K562 (cell line): ENCODE measurements around the gene PLK1. TPM values are rescaled to one million over a fixed set of nuclear protein-coding genes. Genes with fewer than 3 reads are reported as not detected.

ENCODE experiments used
- BCOR ChIP-seq: fragments of 450-650 bp; IDR thresholded peaks from 2 replicates; pipeline ENCODE4 v1.6.1; 2016
- ELF2 ChIP-seq: fragments of 250-450 bp; sonication (Bioruptor Pico); IDR thresholded peaks from 2 replicates; pipeline ENCODE4 v1.5.0; 2021; ENCODE audit warnings: mild to moderate bottlenecking
- EZH2 ChIP-seq: IDR thresholded peaks from 2 replicates; pipeline ENCODE4 v1.6.1; 2012; ENCODE audit warnings: low read depth, mild to moderate bottlenecking, inconsistent platforms, low read length, borderline replicate concordance
- ILK ChIP-seq: fragments of 450-650 bp; IDR thresholded peaks from 2 replicates; pipeline ENCODE4 v1.6.1; 2016; ENCODE audit warnings: missing genetic modification characterization, low read depth, mild to moderate bottlenecking, missing compliant biosample characterization, moderate library complexity, borderline replicate concordance
- KDM2B ChIP-seq: fragments of 250-450 bp; sonication (Bioruptor Pico); IDR thresholded peaks from 2 replicates; pipeline ENCODE4 v1.8.0; 2021; ENCODE audit warnings: mild to moderate bottlenecking, moderate library complexity
- L3MBTL2 ChIP-seq: fragments of 450-650 bp; IDR thresholded peaks from 2 replicates; pipeline ENCODE4 v1.6.1; 2016; ENCODE audit warnings: mild to moderate bottlenecking, moderate library complexity
- NFE2L1 ChIP-seq: fragments of 450-650 bp; IDR thresholded peaks from 2 replicates; pipeline ENCODE4 v1.6.1; 2016; ENCODE audit warnings: missing genetic modification characterization, low read depth, mild to moderate bottlenecking, missing compliant biosample characterization, moderate library complexity, borderline replicate concordance
- PYGO2 ChIP-seq: fragments of 450-650 bp; IDR thresholded peaks from 2 replicates; pipeline ENCODE4 v1.6.1; 2016; ENCODE audit warnings: mild to moderate bottlenecking, missing genetic modification characterization, moderate library complexity, missing compliant biosample characterization
- RBFOX2 ChIP-seq: fragments of 200-400 bp; formaldehyde crosslinking; IDR thresholded peaks from 2 replicates; pipeline ENCODE4 v1.6.1; 2017; ENCODE audit warnings: low read depth, mild to moderate bottlenecking, low read length, moderate library complexity
- SIX5 ChIP-seq, 2 experiments: IDR thresholded peaks; 2 replicates each; pipeline ENCODE4 v1.6.1; 2011; ENCODE audit warnings: low read length in 2 of 2, borderline replicate concordance in 1 of 2, low read depth in 1 of 2, mild to moderate bottlenecking in 1 of 2, moderate library complexity in 1 of 2; ENCODE audit not compliant: insufficient read depth in 1 of 2
- SMARCC2 ChIP-seq: fragments of 450-650 bp; IDR thresholded peaks from 2 replicates; pipeline ENCODE4 v1.6.1; 2017; ENCODE audit warnings: antibody characterized with exemption, moderate library complexity, mild to moderate bottlenecking, low read depth
- TEAD4 ChIP-seq, 2 experiments: sonication (generic) in 1 of 2; formaldehyde crosslinking in 1 of 2; IDR thresholded peaks; 2 replicates each; pipeline versions ENCODE4 v1.6.1 to v1.8.0; 2012 to 2022; ENCODE audit warnings: borderline replicate concordance in 1 of 2, inconsistent platforms in 1 of 2, low read length in 1 of 2, mild to moderate bottlenecking in 1 of 2, missing genetic modification reagents in 1 of 2
- ZBTB17 ChIP-seq: fragments of 450-650 bp; formaldehyde crosslinking; IDR thresholded peaks from 2 replicates; pipeline ENCODE4 v1.4.0; 2020; ENCODE audit warnings: mild to moderate bottlenecking
- ZFP30 ChIP-seq: fragments of 250-450 bp; sonication (Bioruptor Pico); IDR thresholded peaks from 2 replicates; pipeline ENCODE4 v1.8.0; 2022; ENCODE audit warnings: moderate library complexity, mild to moderate bottlenecking, inconsistent platforms, borderline replicate concordance
- ZNF12 ChIP-seq: sonication (generic); formaldehyde crosslinking; IDR thresholded peaks from 2 replicates; pipeline ENCODE4 v1.4.0; 2020; ENCODE audit warnings: mild to moderate bottlenecking, missing genetic modification reagents
- ZNF224 ChIP-seq: sonication (generic); formaldehyde crosslinking; IDR thresholded peaks from 2 replicates; pipeline ENCODE4 v1.8.0; 2022; ENCODE audit warnings: mild to moderate bottlenecking, missing genetic modification reagents
- ZNF384 ChIP-seq: IDR thresholded peaks from 2 replicates; pipeline ENCODE4 v1.6.1; 2012; ENCODE audit warnings: low read depth, low read length, improper control_type of control experiment
- ZZZ3 ChIP-seq: fragments of 450-650 bp; IDR thresholded peaks from 2 replicates; pipeline ENCODE4 v1.6.1; 2016; ENCODE audit warnings: antibody characterized with exemption, mild to moderate bottlenecking, moderate library complexity
- polyA plus RNA-seq, 8 experiments: library from polyadenylated mRNA; depleted of rRNA in 4 of 8; stranded (reverse) in 5 of 8; unstranded in 3 of 8; fragments of >200 nt; fragmentation: Nextera tagmentation in 2 of 8; fragmentation: Illumina TruSeq in 1 of 8; extraction: Ambion mirVana in 2 of 8; extraction: Trizol in 1 of 8; gene quantifications; 2 replicates each; pipeline versions ENCODE4 v1.2.1 to v1.2.3, GENCODE V29; 2011 to 2014; ENCODE audit warnings: inconsistent platforms in 1 of 8, missing spikeins in 1 of 8
- total RNA-seq, 7 experiments: library from RNA; depleted of rRNA in 6 of 7; stranded (reverse); fragments of >200 nt in 6 of 7; fragmentation: Illumina TruSeq in 2 of 7; extraction: Trizol in 2 of 7; gene quantifications; 2 replicates each; pipeline versions ENCODE4 v1.2.1 to v1.2.3, GENCODE V29; 2011 to 2021; ENCODE audit warnings: low replicate concordance in 1 of 7
- TF ChIP-seq, protein P1 (sequence below): IDR thresholded peaks from 3 replicates; pipeline ENCODE4 v1.6.1; 2011; ENCODE audit warnings: borderline replicate concordance, mild to moderate bottlenecking; ENCODE audit not compliant: insufficient read length, insufficient read depth
- TF ChIP-seq, protein P2 (sequence below): fragments of 450-650 bp; IDR thresholded peaks from 2 replicates; pipeline ENCODE4 v1.7.1; 2018; ENCODE audit warnings: mild to moderate bottlenecking, low read depth; ENCODE audit not compliant: partially characterized antibody
- TF ChIP-seq, protein P3 (sequence below): fragments of 200-400 bp; formaldehyde crosslinking; IDR thresholded peaks from 2 replicates; pipeline ENCODE4 v1.6.1; 2017; ENCODE audit warnings: mild to moderate bottlenecking, low read depth, low read length, moderate library complexity

The PLK1 gene
- total and polyA plus RNA-seq, 9 of the 15 experiments (the other 6 are each of a cell fraction or from before 2014, with no cell fraction given) = 13.6 to 212 (median 45.5) TPM

DNA sequence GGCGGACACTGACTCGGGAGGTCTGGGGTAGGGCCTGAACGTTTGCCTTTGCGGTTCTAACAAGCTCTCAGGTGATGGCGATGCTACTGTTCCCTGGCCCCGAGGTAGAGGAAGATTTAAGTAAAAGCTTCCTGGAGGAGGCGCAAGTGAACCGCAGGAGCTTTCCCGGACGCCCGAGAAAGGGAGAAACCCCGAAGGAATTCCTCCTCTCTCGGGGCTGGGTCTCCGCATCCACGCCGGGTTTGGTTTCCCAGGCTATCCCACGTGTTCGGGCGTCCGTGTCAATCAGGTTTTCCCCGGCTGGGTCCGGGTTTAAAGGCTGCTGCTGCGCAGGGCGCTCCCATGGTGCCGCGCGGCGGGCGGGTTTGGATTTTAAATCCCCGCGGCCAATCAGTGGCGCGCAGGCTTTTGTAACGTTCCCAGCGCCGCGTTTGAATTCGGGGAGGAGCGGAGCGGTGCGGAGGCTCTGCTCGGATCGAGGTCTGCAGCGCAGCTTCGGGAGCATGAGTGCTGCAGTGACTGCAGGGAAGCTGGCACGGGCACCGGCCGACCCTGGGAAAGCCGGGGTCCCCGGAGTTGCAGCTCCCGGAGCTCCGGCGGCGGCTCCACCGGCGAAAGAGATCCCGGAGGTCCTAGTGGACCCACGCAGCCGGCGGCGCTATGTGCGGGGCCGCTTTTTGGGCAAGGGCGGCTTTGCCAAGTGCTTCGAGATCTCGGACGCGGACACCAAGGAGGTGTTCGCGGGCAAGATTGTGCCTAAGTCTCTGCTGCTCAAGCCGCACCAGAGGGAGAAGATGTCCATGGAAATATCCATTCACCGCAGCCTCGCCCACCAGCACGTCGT, at the start of gene PLK1 (continued):
- TF ChIP-seq, protein P1, sequence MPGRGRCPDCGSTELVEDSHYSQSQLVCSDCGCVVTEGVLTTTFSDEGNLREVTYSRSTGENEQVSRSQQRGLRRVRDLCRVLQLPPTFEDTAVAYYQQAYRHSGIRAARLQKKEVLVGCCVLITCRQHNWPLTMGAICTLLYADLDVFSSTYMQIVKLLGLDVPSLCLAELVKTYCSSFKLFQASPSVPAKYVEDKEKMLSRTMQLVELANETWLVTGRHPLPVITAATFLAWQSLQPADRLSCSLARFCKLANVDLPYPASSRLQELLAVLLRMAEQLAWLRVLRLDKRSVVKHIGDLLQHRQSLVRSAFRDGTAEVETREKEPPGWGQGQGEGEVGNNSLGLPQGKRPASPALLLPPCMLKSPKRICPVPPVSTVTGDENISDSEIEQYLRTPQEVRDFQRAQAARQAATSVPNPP = no peak
- TF ChIP-seq L3MBTL2 (peak; percentile 92), ZBTB17 (CRISPR knock-in tag) (no peak), ZZZ3 (no peak), RBFOX2 (peak; percentile 96), PYGO2 (tag) (no peak), TEAD4 (IDR thresholded peaks at IDR 0.05; ENCODE audit: low read length) (peak; percentile 37; the same call in 1 of the 2 replicates), TEAD4 (CRISPR knock-in tag; IDR thresholded peaks at IDR 0.05; ENCODE audit: borderline replicate concordance) (no peak), ZNF12 (CRISPR knock-in tag) (no peak), ELF2 (CRISPR knock-in tag) (no peak), ILK (tag) (no peak), BCOR (peak; percentile 74; the same call in 1 of the 2 replicates), ZFP30 (no peak), KDM2B (peak; percentile 53; the same call in 1 of the 2 replicates), ZNF224 (CRISPR knock-in tag) (no peak), SIX5 (IDR thresholded peaks at IDR 0.05; ENCODE audit: borderline replicate concordance in 1 of 2, insufficient read depth in 1 of 2, low read depth in 1 of 2, low read length in 2 of 2) (no peak), NFE2L1 (tag) (no peak), SMARCC2 (no peak), ZNF384 (no peak), EZH2 (no peak)
- TF ChIP-seq, protein P2, sequence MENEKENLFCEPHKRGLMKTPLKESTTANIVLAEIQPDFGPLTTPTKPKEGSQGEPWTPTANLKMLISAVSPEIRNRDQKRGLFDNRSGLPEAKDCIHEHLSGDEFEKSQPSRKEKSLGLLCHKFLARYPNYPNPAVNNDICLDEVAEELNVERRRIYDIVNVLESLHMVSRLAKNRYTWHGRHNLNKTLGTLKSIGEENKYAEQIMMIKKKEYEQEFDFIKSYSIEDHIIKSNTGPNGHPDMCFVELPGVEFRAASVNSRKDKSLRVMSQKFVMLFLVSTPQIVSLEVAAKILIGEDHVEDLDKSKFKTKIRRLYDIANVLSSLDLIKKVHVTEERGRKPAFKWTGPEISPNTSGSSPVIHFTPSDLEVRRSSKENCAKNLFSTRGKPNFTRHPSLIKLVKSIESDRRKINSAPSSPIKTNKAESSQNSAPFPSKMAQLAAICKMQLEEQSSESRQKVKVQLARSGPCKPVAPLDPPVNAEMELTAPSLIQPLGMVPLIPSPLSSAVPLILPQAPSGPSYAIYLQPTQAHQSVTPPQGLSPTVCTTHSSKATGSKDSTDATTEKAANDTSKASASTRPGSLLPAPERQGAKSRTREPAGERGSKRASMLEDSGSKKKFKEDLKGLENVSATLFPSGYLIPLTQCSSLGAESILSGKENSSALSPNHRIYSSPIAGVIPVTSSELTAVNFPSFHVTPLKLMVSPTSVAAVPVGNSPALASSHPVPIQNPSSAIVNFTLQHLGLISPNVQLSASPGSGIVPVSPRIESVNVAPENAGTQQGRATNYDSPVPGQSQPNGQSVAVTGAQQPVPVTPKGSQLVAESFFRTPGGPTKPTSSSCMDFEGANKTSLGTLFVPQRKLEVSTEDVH = no peak
- TF ChIP-seq, protein P3, sequence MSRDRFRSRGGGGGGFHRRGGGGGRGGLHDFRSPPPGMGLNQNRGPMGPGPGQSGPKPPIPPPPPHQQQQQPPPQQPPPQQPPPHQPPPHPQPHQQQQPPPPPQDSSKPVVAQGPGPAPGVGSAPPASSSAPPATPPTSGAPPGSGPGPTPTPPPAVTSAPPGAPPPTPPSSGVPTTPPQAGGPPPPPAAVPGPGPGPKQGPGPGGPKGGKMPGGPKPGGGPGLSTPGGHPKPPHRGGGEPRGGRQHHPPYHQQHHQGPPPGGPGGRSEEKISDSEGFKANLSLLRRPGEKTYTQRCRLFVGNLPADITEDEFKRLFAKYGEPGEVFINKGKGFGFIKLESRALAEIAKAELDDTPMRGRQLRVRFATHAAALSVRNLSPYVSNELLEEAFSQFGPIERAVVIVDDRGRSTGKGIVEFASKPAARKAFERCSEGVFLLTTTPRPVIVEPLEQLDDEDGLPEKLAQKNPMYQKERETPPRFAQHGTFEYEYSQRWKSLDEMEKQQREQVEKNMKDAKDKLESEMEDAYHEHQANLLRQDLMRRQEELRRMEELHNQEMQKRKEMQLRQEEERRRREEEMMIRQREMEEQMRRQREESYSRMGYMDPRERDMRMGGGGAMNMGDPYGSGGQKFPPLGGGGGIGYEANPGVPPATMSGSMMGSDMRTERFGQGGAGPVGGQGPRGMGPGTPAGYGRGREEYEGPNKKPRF = no peak
